ENCODE results near the gene ELP2.

Gene ELP2

GRCh38 chr18:36124841-36125240, 4.9 kb upstream of the ELP2 start:
- no peak for DNase-seq

DNA sequence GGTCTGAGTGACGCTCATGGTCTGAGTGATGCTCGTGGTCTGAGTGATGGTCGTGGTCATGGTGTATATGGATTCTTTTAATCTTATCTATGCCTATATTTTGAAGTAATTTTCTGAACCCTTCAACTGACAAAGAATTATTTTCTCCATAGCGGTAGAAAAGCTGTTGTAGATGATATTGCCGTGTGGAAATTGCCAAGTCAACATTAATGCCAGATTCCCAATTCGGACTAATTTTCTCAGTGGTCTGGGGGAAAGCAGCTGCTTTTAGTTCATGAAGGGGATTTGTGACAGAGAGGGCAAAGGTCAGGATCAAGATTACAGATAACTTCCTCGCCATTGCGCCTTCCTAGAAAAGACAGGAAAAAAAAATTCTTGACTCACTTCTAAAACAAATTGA, 3.0 kb upstream of the ELP2 start:
- DNase-seq: no peak

DNA sequence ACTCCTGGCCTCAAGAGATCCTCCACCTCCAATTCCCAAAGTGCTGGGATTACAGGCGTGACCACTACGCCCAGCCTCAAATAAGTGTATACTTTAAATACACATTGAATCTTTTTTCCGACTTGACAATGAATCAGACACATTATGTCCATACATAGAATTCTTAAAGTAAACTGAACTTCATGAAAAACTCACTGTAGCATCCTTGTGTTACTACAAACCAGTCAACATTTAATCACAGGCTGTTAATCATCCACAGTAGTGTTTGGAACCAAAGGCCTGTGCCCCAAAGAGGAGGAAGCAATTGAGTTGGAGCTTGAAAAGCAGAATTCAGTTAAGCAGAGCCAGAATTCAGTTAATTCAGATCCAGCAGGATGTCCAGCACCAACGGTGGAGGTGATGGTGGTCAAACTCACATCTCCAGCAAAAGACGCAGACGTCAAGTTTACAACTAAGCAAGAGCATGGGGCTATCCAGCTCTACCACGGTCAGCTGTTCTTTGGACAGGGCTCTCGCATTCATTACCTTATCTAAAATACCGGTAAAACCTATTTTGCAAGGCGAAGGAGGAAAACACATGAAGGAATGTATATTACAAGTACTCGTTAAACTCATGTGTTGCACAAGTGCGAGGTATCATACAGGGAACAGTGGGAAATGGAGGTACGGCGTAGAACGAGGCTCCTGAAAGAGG, 1.7 kb upstream of the ELP2 start:
- DNase-seq: no peak

DNA sequence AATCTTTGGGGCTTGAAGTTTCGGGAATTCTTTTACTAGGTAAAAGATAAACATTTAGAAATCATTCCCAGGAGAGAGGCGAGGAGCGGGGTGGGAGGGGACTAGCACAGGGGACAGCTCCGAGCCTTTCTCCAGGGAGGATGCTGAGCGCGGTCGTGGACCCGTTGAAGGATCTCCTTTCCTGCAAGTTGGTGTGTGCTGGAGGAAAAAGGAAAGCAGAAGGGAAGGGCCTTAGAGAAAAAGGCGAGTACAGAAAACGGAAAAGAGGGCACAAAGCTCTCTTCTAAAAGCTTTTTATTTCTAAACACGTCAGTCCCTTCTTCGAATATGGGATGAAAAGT, 1.2 kb upstream of the ELP2 start:
- DNase-seq: no peak

DNA sequence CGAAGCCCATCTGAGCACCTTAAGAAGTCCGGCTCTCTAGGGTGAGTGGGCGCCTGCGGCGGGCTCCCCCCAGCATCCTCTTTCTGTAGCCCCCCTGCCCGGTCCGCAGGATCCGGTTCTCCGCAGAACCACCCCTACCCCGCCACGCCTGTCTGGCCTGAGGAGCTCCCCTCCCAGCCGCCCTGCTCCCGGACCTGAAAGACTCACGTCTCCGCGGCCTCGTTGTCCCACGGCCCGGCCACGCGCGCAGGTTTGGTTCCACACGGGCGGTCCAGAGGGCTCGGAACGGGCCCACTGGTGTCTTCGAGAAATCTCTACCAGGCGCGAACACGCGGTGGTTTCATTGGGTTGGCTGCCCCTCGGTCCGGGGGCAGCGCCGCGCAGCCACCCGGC, 796 bp upstream of the ELP2 start:
- DNase-seq: no peak

DNA sequence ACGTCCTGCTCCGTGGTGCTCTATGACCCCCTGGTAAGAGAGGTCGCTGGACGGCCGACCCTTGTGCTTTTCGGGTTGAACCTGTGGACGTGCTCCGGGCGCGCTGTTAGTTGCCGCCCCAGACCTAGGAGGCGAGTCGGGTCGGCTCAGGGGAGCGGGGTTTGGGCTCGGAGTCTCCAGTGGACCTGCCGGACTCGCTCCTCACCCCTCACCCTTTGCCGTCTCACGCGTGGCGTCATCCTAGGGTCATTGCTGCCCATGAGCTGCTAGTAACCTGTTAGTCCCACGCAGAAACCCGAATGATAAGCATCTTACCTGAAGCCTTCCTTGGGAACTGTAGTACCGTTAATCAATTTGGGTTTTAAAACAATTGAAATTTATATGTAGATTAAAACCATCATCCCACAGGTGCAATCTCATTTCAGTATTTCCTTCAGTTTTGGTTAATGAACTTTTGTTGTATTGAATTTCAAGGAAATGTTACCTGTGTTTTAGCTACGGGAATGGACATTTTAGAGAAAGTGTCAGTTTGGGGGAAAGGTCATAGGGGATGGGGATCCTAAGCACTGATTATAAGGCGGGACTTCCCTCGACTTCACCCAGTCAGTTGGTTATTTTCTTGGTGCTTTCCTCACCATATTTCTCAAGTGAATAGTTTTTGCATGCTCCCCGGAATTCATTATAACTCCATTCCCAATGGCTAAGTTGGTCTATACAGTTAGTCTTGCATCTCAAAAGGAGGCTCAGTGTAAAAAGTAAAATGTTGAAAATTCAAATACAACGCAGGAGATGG, 536 bp downstream of the ELP2 start:
- no peak for DNase-seq

DNA sequence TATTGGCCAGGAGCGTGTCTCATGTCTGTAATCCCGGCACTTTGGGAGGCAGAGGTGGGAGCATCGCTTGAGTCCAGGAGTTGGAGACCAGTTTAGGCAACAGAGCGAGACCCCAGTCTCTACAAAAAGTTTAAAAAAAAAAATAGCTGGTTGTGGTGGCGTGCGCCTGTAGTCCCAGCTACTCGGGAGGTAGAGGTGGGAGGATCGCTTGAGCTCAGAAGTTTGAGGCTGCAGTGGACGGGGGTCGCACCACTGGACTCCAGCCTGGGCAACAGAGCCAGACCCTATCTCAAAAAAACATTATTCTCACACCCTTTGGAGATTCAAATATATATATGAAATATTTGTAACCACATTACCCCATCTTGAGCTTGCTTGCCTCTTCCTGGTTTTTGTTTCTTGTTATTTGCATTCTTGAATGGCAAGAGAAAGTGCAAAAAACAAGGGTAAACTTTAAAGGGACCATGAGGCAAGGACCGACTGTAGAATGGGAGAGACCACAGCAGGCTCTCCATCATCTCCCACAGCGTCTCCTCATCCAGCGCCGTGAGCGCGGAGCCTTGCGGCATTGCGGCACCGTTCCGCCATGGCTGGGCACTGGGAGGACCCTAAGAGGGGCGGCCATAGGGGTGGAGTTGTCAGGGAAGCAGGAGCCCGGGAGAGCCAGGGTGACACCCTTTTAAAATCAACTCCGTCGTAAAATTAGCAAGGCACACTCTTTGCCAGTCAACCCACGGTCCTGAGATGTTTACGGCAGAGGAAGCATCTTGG, 1.4 kb downstream of the ELP2 start:
- no peak for DNase-seq

GRCh38 chr18:36131692-36132483, 2.2 kb downstream of the ELP2 start:
- no peak for DNase-seq

GRCh38 chr18:36132756-36133155, 3.1 kb downstream of the ELP2 start:
- DNase-seq: no peak

- no peak for DNase-seq
These were observed 5.6 kb downstream of the ELP2 start for GRCh38 chr18:36135264-36135663.

DNA sequence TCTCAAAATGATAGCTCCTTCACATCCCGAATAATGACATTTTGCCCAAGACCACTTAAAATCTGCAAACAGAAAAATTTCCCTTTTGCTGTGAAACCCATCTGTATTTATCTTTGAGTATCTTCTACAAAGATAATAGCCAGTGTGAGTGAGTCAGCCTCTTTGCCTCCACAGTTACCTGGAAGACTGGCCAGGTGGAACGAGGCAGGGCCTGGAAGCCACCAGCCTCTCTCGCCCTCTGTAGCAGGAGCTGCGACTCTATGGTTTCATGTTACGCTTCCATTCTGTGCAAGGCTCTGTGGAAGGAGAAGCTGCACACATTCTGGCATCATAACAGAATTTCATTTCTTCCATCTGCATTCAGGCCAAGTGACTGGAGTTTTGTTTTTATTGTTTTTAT, 9.5 kb downstream of the ELP2 start:
- no peak for DNase-seq

DNA sequence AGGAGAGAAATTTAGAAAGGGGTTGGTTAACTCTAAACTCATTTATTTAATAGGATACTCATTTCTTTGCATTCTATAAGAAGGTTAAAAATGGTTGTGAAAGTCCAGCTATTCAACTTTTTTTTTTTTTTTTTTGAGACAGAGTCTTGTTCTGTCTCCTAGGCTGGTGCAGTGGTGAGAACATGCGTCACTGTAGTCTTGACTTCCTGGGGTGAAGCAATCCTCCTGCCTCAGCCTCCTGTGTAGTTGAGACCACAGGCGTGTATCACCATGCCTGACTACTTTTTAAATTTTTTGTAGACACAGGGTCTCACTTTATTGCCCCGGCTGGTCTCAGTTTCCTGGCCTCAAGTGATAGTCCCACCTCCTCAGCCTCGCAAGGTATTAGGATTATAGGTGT, 11.9 kb downstream of the ELP2 start:
- DNase-seq: no peak

- DNase-seq: no peak
These were observed 13.1 kb downstream of the ELP2 start for GRCh38 chr18:36142751-36143150.

GRCh38 chr18:36143391-36143790, 13.7 kb downstream of the ELP2 start:
- no peak for DNase-seq

DNA sequence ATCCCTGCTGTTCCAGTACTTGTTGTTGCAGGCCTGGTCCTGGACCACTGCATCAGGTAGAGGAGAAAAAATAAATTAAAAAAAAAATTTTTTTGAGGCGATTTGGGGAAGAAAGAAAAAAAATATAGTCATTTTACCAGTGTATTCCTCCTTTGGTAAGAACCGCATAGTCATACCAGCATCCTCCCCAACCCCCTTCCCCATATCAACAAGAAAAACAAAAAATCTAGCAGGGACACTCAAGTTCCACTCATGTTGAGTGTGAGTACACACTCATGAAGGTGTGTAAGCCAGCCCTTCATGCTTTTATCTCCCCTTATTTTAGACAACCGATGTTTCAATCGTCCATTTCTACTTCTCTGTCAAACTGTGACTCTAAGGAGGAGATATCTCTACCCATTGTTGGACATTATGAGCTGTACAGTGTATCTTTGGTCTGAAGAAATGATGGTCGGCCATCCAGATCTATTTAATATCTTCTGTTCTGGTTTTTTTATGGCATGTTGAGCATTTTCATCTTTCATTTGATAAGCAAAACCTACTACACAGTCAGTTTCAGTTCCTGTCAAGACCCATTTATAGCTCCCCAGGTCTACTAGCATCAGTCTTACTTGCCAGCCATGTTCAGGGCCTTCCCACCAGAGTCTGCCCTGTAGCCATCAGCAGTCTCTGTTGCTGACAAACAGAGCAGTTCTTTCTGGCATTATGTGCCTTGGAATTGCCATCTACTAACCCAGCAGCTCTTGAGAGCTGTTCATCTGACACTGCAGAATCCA, 20.0 kb downstream of the ELP2 start:
- no peak for DNase-seq

- no peak for DNase-seq
These were observed 23.1 kb downstream of the ELP2 start for GRCh38 chr18:36152781-36153180.

DNA sequence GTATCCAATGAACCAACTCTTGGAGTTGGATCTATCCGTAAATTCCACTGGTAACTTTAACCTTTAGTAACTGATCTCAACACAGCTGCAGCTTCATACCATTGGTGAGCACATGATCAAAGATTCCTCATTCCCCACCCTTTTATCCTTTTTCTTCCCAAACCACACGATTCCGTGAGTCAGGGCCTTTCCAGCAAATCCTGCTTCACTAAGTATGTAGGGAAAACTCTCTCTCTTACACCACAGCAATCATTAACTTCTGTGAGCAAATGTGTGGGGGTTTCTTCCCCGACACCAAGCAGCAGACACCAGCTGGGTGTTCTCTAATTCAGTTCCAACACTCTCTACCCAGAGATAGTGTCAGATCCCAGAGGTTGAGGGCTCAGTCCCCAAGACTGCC, 23.5 kb downstream of the ELP2 start:
- no peak for DNase-seq

DNA sequence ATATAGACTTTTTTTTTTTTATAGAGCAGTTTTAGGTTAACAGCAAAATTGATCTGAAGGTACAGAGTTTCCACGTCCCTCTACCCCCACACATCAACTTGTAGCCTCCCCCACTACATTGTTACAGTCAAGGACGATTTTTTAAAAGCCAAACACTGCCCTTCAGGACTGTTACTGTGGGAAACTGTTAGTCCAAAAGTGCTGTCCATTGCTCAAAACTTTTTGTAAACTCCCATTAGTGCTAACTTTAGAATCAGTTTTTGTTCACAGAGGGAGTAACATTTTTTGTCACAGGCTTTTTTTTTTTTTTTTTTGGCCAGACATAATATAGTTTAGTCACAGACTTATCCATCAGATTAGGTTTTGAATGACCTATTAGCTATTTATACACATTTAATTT, 24.1 kb downstream of the ELP2 start:
- no peak for DNase-seq

- DNase-seq: no peak
These were observed 26.4 kb downstream of the ELP2 start for GRCh38 chr18:36155851-36156757.

DNA sequence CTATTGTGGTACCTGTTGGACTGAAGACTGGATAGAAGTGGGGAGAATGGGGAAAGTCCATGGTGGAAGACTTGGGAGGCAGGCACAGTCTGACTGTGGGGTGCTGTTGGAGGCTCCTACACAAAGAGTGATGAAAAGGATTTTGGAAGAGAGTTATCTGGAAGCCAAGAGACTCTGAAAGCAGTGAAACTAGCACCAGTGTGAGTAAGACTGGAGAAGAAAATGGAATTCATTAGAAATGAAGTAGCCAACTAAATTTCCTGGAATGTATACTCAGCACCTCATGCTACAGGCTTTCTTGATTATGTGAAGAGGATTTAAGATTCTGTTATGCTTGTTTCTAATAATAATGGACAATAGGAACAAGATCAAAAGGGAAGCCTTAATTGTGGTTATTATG, 27.7 kb downstream of the ELP2 start:
- DNase-seq: no peak

DNA sequence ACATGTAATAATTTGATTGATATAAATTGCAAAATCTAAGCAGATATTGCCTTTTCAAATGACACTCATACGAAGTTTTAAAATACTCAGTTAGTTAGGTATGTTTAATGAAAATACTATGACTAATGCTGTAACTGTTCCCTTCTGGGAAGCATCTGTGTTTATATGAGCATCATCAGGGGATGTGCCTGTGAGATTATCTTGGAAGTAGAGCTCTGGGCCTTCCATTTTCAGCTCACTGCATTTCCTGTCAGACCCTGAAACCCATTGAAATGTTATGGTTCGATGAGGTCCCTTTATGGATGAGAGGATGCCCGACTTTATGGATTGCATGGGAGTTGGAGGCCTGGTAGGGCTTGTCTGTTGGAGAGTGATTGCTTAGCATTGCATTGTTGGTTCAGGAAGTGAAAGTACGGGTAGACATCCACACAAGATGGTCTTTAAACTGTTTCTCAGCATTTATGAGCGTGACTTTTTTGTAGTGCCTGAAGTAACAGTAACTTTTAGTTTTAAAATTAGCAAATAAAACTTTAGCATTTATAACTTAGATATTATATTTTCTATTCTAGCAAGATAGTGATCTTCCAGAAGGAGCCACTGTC, 28.7 kb downstream of the ELP2 start:
- DNase-seq: no peak
